GM21367 (cell line): ENCODE measurements around the gene BAZ1B.
"Not testable (repeated sequence)": the region's sequence is repeated elsewhere in the genome, so short reads cannot be mapped to it uniquely, and the experiment has no call there.

Experiments used
- ATAC-seq: cut with Tn5 transposase; IDR thresholded peaks from one replicate; pipeline ENCODE4 v1.9.1; 2021; ENCODE audit not compliant: unreplicated experiment

BAZ1B gene

DNA sequence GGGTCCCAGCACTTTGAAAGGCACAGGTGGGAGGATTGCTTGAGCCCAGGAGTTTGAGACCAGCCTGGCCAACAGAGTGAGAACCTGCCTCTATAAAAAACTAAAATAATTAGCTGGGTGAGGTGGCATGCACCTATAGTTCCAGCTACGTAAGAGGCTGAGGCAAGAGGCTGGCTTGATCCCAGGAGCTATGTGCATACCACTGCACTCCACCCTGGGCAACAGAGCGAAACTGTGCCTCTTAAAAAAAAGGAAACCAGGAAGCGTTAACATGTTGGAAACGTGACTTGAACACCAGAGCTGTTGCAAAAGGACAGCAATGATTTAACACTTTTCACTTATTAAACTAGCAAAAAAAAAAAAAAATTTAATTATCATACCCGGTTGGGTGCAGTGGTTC lies 12.6 kb downstream of the BAZ1B start:
- no peak for ATAC-seq

DNA sequence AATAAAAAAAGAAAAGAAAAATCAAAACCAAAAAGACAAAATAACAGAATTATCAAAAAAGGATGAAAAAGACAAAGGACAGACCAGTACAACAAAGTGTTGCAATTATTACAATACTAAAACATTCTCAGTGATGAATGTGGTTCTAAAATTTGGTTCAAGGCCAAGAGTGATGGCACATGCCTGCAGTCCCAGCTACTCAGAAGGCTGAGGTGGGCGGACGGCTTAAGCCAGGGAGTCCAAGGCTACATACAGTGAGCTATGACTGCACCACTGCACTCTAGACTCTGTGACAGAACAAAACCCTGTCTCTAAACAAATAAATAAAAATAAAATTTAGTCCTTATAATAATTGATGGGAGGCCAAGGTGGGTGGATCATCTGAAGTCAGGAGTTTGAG lies 14.5 kb downstream of the BAZ1B start:
- ATAC-seq, result no peak

DNA sequence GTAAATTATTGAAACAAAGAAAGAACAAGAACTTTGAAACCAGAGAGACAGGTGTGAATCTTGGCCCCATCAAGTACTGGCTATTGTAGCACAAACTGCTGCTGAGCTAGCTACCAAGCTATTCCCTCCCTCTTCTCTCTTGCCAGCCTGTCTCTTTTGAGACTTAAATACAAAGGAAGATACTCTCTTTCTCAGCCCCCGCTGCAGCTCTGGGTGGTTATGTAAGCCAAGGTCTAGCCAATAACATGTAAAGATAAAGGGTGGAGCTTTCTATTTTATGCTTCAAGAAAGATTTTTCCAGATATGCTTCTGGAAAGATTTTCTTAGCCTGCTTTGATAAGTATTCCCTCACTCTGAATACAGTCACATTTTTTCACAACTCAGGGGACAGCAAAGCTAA lies 17.2 kb downstream of the BAZ1B start:
- no peak for ATAC-seq

DNA sequence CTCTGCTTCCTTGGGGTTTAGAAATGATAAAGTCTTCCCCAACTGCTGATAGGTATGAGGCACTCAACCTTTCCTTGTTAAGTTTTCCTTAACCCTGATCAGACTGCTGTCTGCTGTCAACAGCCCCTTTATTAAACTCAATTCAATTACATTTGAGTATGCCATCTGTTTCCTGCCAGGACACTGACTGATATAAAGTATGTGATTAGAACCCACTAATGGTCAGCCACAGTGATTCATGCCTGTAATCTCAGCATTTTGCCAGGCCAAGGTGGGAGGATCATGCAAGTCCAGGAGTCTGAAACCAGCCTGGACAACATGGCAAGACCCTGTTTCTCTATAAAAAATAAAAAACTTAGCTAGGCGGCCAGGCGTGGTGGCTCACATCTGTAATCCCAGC lies 18.1 kb downstream of the BAZ1B start:
- no peak for ATAC-seq

DNA sequence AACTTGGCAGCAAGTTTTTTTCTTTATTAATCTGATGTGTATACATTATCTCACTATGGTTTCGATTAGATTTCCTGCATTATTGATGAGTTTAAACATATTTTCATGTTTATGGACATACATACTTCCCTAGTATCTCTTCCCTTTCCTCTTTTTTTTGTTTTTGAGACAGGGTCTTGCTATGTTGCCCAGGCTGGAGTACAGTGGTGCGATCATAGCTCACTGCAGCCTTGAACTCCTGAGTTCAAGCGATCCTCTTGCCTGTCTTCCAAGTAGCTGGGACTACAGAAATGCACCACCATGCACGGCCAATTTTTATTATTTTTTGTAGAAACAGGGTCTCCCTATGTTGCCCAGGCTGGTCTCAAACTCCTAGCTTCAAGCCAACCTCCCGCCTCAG lies 18.9 kb downstream of the BAZ1B start:
- ATAC-seq, result no peak

DNA sequence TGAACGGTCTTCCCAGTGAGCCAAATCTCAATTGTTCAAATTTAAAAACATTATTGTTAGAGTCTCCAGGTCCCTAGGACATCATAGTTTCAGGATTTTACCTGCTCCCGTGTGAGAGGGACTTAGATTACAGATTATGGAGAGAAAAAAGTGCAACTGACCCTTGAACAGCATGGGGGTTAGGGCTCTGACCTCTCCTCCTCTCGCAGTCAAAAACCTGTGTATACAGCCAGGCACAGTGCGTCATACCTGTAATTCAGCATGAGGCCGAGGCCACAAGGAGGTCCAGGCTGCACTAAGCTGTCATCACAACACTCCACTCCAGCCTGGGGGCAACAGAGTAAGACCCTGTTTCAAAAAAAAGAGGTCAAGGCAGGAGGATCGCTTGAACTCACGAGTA lies 25.5 kb downstream of the BAZ1B start:
- no peak for ATAC-seq

DNA sequence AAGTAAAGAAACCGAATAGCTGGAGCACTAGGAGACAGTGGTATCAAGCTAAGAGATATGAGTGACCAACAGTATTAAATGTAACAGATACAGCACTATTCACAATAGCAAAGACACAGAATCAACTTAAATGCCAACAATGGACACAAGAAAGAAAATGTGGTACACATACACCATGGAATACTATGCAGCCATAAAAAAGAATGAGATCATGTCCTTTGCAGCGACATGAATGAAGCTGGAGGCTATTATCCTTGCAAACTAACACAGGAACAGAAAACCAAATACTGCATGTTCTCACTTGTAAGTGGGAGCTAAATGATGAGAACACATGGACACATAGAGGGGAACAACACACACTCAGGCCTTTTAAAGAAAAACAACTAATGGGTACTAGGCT lies 26.6 kb downstream of the BAZ1B start:
- ATAC-seq, result not testable (repeated sequence)

DNA sequence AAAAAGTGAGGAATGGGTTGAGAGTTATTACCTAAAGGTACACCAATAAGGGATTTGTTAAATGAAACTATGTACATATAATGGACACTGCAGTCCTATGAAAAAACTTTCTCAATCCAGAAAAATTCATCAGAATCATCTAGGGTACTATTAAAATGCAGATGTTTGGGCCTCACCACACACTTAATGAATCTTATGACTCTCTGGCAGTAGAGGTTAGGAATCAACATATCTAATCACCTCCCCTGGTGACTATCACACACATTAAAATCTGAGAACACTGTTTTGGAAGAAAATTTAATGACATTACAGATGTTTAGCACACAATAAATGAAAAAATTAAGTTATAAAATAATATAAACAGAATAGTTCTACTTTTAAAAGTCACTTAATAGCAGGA lies 32.1 kb downstream of the BAZ1B start:
- ATAC-seq, result no peak

DNA sequence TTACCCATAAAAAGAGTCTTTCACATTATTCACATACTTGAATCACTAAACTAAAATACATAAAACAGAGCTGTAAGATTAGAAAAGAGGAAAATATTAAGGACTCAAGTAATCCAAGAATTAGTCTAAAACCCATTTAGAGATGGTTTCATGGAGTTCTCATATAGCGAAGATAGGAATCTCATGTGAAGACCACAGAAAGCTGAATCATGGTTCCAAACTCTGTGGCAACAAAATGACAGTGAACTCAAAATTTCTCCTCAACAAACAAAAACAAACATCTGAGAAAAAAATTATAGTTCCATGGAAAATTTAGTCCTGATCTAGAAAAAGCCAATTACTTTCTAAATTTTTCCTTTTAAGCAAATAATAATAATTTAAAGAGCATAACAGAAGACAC lies 34.6 kb downstream of the BAZ1B start:
- no peak for ATAC-seq

DNA sequence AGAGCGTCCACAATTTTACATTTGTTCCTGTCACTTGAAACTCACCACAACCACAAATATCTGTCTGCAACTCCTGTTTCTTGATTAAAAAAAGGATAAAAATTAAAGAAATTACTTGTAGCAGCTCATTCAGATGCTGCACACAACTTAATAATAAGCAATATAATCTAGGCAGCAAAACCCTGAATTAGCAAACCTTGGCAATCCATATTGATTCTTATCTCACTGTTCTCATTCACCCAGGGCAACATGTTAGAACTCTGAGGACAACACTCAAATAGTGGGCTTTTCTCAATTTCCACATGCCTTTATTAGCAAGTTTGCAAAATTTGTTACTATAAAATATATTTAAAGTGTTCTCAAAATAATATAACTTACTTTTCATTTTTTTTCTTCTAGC lies 38.9 kb downstream of the BAZ1B start:
- ATAC-seq, result no peak

DNA sequence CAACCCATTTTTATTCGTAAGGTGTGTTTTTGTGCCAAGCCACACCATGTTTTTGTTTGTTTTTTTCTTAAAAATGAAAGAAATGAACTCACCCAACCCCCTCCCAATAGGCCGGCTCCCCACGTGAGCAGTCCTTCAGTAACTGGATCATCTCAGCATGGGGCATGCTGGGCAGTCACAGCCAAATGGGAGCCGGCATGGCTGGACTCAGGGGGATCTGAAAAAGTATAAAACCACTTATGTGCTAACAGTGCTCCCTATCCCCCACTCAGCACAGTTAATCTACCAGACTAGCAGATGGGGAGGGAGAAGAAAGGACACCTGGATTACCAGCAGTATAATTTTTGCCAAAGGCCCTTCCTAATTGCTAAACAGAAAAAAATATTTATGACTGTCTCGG lies 39.3 kb downstream of the BAZ1B start:
- ATAC-seq, result no peak

DNA sequence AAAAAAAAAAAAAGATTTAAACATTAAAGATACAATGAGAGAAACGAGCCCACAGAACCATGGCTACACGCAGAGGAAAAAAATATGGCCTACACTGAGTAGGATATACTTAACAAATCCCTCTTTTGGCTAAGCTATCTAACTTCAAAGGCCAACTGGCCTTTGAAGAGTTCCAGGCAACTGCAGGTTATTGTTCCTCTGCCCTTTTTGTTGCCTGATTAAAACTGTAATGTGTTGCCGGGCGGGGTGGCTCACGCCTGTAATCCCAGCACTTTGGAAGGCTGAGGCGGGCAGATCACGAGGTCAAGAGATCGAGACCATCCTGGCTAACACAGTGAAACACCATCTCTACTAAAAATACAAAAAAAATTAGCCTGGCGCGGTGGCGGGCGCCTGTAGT lies 40.6 kb downstream of the BAZ1B start:
- not testable (repeated sequence) for ATAC-seq

DNA sequence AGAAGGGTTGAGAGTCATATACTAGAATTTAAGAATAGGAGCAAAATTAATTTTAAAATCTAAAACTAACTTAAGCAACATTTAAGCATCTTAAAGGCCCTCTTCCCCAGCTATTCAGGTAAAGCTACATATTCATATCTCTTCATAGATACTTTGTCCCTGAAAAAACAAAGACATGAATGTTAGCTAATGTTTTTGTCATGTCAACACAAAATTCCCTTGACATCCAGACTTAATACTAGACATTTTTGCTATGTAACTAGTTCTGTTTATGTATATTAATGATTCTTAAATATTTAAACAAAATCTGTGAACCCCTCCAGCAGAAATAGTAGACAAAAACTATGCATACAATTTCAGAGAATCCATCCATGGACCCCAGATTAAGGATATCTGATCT lies 43.5 kb downstream of the BAZ1B start:
- ATAC-seq, result no peak

DNA sequence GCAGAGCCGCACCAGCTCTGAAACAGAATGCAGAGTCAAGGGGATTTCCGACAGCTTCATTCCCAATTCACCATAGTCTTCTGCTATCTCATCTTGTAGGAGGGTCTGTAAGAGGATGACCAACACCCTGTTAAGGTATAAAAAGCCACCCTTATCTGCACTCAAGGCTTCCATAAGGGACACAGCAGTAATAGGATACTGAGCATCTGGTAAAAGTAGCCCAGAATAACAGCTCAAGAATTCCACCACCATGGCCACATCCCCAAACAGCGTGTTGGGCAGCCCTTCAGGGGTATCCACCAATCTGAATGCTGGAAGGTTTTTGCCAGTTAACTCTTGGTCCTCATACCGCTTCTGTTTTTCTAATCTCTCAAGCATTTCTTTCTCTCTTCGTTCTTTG lies 44.7 kb downstream of the BAZ1B start:
- no peak for ATAC-seq

DNA sequence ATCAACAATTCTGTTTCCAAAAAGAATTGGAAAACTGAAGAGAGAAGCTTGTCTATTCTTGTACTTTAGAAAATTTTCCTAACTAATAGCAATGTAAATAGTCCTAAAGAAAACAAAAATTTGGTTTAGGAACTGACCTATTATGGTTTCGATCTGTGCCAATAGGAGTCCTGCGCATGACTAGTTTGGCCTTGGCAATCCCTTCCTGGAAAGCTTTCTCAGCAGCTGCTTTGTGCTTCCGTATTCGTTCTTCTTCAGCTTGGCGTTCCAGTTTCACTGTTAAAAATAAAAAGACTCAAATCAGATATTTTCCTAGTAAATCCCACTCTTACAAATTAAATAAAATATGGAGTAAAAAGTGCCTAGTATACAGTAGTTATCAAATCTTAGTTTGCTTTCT lies 51.9 kb downstream of the BAZ1B start:
- ATAC-seq, result no peak

DNA sequence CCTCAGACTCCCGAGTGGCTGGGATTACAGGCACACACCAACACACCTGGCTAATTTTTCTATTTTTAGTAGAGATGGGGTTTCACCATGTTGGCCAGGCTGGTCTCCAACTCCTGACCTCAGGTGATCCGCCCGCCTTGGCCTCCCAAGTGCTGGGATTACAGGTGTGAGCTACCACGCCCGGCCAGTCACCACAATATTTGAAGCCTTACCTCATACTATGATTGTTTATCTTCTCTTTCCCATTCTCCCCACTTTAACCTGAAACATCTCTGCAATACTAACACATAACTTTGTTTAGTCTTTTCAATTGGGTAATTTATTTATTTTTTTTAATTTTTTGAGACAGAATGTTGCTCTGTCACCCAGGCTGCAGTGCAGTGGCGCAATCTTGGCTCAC lies 55.0 kb downstream of the BAZ1B start:
- ATAC-seq, result not testable (repeated sequence)

DNA sequence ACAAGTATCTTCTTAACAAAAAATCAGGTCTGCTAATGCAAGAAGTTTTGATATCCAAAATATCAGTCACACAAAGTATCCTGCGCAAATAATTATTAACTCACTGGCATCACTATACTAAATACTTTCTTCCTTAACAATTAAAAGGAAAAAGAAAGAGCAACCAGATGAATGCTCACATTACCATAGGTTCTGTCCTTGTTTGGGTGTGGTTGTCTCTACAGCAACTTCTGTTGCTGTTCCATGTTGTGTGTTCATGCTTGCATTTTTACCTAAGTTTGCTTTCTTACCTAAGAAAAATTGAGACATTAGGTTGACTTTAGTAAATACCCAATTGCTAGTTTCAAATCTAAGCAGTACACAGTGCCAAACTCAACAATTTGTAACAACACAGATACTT lies 56.0 kb downstream of the BAZ1B start:
- no peak for ATAC-seq

DNA sequence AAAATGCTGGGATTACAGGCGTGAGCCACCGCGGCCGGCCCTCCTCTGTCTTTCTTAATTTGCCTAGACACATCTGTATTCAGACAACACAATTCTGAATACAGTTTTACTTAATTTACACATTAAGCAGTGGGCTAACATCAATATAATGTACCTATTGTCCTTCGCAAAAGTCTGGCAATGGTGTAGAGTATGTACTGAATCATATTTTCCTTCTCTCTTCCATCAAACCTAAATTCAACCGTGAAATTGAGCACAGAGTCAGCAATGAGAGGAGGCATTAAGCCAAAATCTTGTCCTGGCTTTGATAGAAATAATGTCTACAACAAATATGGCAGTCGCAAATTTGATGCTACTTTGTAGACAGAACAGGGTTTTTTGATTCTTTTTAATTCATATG lies 58.1 kb downstream of the BAZ1B start:
- ATAC-seq, result no peak

DNA sequence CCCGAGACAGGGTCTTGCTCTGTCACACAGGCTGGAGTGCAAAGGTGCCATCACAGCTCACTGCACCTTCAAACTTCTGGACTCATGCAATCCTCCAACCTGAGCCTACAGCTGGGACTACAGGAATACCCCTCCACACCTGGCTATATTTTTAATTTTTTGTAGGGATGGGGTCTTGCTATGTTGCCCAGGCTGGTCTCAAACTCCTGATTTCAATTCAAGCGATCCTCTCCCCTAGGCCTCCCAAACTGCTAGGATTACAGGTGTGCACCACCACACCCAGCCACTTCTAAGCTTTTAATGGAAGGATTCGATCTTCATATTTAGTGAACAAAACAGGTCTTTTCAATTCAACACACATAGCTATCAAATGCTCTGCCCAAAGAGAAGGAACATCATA lies 58.8 kb downstream of the BAZ1B start:
- ATAC-seq, result no peak

DNA sequence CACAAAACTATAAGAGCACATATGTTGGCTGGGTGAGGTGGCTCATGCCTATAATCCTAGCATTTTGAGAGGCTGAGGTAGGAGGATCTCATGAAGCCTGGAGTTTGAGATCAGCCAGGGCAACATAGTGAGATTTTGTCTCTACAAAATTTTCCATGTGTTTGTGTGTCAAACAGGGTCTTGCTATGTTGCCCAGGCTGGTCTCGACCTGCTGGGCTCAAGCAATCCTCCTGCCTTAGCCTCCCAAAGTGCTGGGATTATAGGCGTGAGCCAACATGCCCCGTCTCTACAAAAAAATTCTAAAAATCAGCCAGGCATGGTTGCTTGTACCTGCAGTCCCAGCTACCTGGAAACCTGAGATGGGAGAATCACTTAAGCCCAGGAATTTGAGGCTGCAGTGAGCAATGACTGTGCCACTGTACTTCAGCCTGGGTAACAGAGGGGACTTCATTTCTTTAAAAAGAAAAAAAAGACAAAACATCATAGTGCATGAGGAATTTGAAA lies 60.3 kb downstream of the BAZ1B start:
- ATAC-seq, result no peak

DNA sequence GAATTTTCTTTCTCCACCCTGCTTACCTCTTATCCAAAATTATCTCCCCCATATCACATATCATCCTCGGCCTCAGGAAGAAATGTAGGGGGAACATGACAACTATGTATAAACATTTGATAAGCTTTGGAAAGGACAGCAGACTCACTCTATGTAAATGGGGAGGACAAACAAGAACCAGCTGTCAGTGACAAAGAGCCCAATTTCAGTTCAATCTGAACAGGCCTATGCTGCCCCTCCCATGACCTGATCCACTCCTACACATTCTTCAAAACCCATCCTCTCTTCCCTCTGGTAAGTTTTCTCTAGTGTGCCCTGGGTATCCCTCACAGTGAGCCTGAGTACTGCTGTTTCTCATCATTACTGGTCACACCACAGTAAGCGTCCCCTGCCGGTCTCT lies 67.7 kb downstream of the BAZ1B start:
- ATAC-seq, result no peak

DNA sequence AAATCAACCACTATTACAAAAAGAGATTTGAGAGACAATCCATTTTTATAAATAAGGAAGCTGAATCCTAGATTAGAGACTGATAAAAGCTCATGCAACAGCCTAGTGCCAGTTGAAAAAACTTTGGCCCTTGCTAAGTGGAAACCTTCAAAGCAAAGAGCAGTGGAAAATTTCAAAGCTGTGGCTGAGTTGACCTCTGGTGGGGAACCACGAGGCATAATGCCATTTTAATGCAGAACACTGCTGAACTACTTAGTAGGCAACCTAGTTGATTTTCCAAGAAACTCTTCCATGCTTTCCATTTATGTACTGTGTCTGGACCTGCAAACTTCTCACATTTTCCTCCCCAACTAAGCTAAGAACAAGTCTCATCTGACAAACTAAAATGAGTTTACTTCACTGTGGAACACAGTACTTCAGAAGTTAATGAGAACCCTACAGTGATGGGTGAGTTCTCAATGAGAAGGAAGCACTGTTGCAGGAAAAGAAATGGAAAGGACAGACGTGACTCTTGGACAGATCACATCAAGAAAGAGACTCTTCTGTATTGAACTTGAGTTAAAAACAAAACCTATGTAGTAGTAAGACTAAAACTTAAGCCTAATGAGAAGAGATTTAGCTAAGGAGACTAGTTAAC lies 69.0 kb downstream of the BAZ1B start:
- ATAC-seq, result no peak

DNA sequence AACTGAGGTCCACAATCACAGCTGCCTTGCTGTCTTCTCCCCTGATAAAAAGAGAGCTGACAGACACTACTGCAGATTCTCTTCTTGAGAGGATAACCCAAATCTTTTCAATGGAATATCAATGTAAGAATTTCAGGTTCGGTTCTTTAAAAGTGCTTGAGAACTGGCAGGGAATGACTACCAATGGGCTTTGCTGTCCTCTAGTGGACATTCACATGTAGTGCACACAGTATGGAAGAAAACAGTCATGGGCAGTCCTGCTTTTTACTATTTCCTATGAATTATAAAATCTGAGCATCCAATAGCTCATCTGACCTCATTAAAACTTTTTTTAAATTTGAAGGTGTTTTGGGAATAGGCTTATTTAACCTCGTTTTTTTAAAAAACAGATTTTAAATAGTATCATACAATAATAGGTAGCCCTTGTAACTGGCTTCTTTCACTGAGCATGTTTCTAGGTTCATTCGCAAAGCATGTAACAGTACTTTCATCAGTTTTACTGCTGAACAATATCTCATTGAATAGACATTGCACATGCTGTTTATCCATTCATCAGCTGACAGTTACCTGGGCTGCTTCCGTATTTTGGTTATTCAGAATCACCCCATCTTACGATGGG lies 70.2 kb downstream of the BAZ1B start:
- ATAC-seq, result no peak
